HG02610 (cell line): ENCODE measurements around the gene ELK3.
A peak's percentile ranks its signal among the peaks of the same experiment; 100 is the strongest.

Experiments
- ATAC-seq: cut with Tn5 transposase; IDR thresholded peaks from one replicate; pipeline ENCODE4 v1.9.1; 2021; ENCODE audit warnings: mild to moderate bottlenecking, moderate library complexity; ENCODE audit not compliant: unreplicated experiment

ELK3 gene

DNA sequence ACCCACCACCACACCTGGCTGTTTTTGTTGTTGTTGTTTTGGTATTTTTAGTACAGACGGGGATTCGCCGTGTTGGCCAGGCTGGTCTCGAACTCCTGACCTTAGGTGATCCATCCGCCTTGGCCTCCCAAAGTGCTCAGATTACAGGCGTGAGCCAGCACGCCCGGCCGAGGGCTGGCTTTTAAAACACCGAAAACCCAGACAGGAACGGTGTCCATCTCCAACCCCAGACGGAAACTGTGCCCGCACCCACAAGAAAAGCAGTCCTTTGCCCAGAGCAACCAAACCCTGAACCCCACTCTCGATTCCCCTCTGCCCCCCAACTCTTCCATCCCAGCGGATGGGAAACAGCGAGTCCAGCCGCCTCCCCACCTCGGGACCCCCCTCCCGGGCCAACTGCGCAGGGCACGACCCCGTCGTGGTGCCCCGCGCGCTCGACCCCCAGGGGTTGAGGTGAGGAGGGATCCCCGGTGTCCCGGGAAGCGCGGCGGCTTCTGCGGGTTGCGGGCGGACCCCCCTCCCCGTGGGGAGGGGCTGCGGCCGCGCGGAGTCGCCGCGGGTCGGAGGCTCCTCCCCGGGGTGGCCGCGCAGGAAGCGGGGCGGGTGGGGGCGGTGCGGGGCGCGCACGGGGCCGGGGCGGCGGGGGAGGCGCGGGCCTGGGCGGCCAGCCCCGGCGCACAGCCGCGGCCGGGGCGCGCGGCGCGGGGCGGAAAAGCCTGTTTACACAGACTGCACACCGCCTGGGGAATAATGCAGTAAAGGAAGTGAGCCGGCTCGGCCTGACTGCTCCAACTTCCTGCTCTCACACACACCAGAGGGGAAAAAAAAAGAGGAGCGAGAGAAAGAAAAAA, at the start of gene ELK3:
Gene ELK3 (plus strand): TSS at position 651 of the 851 bp plus-strand sequence.
- peak; percentile 49 for ATAC-seq

DNA sequence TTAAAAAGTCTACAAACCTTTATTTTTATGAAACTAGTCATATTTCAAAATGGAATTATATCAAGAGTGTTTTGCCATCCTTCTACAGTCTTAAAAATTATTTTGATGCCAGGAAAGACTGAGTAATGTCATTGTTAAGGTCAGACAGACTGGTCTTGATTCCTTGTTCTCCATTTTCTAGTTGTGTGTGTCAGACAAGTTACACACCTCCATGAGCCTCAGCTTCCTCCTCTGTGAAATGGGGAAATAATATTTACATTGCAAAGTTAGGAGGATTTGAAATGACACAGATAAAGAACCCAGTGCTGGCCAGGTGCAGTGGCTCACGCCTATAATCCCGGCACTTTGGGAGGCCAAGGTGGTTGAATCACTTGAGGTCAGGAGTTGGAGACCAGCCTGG, 47.4 kb upstream of the ELK3 start:
- no peak for ATAC-seq

DNA sequence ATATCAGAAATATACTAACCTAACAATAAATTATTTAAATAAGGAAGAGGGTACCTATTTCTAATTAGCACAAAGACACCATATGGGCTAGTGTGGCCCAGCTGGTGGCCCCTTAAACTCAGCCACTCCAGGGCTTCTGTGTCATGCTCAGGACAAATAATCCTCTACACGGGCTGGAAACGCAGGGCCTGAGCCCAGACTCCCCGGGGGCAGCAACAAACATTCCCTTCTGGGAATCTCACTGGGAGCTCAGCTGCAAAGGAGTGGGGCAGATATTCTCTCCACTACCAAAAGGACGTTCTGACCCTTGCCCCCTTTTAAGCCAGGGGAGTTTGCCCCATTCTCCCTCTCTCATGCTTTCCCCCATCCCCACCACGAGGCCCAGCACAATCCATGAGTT, 43.7 kb upstream of the ELK3 start:
- ATAC-seq, result no peak

DNA sequence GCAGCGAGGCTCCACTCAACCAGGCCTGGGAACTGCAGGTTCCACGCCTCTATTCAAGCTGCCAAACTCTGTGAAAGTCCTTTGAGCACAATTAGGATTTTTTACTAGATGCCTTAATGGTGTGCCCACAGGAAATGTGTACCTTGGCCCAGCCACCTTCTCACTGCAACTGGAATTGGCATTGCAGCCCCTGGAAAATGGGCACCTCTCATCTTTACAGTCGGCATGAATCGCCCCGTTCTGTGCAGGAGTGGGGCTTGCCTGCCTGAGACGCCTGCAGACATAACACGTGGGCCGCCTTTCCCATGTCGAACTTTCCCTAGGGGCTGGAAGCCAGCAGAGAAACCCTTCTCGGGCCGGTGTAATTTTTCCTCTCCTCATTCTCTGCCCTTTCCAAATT, 42.0 kb upstream of the ELK3 start:
- ATAC-seq, result no peak

DNA sequence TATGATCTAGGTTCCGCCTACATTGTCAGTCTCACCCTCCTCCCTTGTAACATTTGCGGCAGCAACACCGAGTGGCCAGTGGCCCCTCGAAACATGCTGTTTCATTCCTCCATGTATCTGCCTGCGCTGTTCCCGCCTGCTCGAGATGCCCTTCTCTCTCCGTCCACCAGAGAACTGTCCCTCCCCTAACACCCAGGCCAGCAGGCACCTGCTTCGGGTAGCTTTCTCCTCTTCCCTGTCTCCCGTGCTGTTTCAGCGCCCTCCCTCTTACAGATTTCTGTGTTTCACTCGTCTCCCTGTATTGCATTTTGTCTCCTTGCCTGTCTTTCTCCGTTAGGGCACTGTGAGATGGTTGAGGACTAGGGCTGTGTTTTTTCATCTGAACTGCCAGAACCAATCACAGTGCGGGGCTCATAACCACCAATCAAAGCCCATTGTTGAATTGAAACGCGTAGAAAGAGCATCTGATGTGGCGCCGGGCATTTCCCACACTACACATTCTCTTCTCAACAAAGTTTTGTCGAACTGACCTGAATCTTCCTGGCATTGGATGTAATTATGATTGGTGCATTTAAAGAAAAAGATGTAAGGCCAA, 40.9 kb upstream of the ELK3 start:
- ATAC-seq, result no peak

DNA sequence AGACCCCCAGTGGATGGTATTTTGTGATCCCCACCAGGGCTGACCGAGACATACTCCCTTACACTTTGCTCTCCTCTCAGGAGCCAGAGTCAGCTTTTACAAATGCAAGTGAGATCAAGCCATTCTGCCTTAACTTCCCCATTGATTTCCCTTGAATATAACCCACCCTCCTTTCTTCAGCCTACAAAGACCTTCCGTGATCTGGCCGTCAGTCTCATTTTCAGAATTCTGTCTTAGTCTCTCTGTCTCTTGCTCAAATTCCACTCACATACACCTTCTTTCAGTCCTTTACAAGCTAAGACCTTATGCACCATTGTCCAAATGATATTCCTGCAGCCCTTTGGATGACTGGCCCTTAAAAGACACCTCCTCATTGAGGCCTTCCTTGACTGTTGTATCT, 39.0 kb upstream of the ELK3 start:
- ATAC-seq, result no peak

DNA sequence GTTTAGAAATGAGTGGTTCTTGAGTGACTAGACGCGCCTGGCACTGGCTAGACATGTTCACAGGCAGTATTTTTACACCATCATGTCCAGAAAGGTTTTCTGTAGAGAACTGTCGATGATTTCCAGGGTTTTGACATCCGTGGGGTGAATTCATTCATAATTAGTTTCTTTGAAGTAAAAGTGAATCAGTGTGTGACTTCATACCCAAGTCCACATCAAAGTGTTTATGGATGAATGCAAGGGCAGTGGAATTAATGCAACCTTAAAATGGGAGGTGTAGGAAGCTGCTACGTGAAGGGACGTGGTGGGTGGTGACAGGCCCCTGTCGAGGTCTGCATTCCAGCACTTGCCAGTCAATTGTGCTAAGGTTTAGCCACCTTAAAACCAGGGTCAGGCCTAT, 38.4 kb upstream of the ELK3 start:
- no peak for ATAC-seq

DNA sequence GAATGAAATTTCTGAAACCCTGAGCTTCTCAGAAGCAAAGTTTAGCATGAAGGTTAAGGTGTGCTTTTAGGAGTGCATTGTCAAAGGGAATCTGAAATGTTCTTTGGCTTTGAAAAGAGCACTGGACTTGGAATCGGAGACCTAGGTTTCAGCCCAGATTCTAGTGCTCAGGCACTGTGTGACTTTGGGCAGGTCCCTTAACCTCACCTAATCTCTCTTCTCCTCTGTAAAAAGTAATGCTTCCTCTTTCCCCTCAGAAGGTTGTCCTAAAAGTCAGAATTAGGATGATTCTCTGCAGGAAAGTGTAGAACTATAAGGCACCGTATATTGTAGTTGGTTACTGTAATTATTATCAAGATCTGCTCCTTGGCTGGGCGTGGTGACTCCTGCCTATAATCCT, 38.0 kb upstream of the ELK3 start:
- ATAC-seq, result no peak

DNA sequence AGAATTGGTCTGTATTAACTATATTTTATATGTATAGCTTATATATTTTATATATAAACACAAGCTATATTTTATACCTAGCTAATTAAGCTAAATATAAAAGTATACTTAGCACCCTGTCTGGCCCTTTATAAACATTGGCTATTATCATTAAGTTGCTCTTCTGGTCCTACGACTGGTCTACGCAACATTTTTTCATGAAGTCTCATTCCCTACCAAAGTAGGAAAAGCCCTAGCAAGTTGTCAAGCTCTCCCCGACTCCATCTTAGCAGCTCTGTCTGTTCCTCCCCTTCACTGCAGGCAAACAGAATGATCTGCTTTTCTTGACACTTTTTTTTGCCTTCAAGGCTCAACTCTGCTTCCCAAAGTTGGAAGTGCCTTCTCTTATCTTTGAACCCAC, 36.7 kb upstream of the ELK3 start:
- ATAC-seq, result no peak

DNA sequence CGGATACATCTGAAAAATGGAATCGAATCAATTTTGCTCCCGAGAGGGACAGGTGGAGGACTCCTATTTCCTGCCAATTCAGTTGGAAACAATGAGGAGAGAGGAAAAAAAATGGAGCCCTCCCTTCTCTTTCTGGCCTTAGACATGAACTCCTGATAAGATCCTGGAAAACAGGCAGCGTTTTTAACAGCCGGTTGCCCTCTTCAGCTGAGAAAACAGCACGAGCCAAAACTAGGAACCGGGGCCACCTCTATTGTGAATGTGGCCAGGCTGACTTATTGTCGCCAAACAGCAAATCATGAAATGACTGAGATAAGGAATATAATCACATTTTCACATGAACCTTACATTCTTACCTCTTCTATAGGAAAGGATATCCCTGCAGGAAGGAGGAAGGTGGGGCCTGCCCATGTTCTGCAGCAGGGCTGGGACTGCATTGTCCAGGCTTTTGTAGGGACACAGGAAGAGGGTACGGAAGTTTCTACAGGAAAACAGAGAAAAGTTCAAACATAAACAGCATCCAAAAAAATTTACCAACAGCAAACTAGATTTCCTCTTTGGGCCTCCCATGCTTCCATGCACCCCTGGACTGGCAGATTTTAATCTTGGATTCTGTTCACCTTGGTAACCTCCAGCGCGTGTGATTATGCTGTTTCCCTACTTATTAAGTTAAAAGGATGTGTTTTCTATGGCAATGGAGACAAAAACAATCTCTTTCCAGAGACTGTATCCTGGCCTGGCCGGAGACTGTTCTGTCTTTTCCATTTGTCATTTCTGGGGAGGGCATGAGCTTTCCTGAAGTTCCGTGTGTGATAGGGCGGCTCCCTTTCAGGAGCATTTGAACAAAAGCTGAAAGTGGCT, 29.0 kb upstream of the ELK3 start:
- ATAC-seq, result no peak

DNA sequence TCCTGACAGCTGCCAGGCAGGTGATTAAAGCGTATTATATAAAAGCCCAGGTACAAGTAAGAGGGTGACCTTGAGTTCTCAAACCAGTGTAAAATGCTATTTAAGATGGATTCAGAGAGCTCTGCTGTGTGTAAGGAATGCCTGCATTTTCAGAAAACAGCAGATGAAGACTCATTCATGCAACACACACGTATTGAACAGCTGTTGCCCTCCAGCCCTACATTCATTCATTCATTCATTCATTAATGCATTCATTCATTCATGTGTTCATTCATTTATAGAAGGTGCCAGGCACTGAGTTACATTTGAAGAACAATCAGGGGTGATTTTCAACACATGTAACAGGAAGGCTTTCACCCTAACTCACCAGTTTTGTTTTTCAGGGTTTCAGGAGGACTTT, 27.4 kb upstream of the ELK3 start:
- ATAC-seq, result no peak

DNA sequence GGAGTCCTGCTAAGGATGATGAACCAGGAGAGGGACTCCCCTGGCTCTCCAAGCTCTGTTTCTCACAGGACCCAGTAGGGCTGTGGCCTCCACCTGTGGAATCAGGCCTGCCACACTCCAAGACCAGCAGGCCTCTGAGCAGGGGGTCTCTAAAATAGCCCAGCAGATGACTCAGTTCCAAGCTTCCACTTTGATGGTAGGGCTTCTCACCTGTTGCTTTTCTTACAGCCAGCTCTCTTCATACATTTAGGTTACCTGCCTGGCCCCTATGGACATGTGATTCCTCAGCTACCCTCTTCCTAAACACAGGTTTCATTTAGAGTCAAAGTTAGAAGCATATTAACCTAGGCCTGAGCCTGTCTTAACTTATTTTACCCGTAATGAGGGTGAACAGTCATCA, 26.7 kb upstream of the ELK3 start:
- ATAC-seq, result no peak

DNA sequence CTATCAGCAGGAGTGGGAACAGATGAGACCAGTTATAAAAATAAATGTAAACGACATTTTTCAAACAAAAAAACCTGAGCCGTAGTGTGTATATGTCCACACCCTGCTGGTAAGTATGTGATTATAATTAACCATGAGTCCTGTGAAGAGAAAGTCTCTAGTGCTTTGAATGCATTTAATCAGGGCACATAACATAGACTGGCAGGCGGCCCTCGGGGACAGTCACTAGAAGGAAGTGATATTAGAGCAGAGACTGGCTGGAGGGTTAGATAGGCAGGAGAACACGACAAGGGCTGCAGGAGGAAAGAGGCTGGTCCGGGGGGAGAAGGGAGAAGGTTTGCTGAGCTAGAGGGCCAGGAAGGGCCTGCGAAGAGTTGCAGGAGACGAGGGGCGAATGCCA, 23.8 kb upstream of the ELK3 start:
- no peak for ATAC-seq

DNA sequence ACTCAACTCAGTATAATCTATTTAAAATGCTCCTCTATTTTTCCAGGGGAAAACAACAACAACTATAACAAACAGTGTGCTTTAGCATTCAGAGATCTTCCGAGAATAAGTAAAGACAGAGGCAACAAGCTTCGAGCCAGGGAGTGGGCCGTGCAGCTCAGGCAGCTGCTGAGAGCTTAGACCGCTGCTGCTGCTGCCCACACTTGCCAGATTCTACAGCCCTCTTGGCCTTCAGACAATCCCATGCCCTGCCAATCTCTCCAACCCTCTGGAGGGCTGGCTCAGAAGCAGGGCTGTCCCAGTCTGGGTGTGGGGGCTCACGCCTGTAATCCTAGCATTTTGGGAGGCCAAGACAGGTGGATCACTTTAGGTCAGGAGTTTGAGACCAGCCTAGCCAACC, 23.4 kb upstream of the ELK3 start:
- no peak for ATAC-seq

DNA sequence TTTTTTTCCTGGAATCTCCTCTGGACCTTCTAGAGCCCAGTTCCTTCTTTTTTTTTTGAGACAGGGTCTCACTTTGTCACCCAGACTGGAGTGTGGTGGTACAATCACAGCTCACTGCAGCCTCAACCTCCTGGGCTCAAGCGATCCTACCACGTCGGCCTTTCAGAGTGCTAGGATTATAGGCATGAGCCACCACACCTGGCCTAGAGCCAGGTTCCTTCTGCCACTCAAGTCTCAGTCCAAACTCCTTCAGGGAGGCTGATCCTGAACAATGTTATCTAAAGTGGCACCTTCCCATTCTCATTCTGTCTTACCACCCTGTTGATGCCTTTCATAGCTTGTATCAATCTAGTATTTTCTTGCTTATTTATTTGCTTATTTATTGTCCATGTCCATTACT, 22.3 kb upstream of the ELK3 start:
- ATAC-seq, result no peak

DNA sequence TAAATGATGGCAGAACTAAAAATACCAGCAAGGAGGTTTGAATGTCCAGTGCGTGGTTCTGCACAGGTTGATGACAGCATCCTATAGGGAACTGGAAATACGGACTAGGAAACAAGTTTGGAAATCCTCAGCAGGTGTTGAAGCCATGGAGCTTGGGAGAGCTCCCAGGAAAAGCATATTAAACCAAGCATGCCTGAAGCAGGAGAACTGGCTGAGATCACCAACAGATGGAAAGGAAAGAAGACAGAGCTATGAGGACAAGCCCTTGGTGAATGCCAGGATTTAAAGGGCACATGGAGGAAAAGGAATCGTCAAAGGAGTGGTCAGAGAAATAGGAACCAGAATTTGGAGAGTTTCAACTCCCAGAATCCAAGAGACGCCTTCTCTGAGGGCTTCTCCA, 21.2 kb upstream of the ELK3 start:
- ATAC-seq, result no peak

DNA sequence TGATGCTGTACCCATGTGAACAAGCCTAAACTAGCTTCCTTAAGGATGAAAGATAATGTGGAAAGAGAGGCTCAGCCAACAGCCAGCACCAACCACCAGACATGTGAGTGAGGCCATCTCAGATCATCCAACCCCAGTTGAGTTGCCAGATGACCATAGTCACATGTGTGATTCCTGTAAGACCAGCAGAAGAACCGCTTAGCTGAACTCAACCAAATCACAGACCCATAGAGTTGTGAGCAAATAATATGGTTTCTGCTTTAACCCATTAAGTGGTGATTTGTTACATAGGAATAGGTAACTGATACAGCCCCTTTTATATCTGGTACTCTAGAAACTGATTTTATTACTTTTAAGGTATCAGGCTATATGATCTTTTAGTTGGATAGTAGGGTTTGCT, 17.6 kb upstream of the ELK3 start:
- ATAC-seq, result no peak

DNA sequence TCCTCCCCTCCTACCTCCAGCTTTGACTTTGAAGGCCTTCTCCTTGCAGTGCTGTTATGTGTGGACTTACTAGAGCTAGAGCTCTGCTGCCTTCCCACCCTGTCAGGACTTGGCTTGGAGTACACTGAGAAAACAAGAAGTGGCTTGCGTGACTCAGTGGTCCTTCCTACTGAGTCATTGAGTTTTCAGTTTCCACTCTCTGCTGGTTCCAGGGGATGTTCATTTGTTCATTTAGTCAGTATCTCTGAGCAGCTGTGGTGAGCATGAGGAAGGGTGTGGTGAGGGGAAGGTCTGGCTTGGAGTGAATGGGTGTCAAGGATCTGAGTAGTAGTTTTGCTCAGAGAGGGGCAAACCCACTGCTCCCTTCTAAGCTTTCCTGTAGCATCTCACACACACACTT, 17.2 kb upstream of the ELK3 start:
- ATAC-seq, result peak; percentile 92

DNA sequence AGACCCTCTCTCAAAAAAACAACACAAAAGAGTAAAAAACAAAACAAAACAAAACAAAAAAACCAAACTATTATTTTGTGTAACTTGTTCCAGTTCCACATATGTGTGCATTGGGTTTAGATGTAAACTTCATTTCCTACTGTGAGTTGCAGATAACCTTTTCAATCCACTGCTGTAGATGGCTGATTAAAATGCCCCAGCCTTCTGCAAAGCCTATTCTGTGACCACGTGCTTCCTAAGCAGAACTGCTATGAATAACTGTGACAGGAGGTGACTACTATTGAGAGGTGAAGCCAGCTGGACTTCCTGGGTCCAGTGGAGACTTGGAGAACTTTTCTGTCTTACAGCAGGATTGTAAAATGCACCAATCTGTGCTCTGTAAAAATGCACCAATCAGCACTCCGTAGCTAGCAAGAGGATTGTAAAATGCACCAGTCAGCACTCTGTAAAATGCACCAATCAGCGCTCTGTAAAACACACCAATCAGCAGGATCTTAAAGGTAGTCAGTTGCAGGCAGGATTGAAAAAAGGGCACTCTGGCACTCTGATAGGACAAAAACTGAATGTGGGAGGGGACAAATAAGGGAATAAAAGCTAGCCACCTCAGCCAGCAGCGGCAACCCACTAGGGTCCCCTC, 10.3 kb upstream of the ELK3 start:
- ATAC-seq, result no peak

DNA sequence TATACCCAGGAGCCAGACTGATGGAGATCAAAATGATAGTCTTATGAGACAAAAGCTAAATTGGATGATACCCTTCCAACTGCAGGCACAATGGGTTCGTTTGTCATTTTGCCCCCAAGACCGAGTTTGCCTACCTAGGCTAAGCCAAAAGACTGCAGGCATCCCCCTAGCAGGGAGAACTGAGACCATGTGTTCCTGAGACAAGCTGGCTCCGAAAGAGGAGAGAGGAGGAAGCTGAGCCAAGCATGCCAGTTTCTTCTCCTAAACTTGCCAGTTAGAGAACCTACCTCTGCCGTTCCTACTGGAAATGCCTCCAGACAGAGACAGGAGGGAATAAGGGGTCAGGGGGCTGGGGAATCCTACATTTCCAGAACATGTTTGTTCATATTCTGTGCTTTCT, 8.3 kb upstream of the ELK3 start:
- ATAC-seq, result no peak

DNA sequence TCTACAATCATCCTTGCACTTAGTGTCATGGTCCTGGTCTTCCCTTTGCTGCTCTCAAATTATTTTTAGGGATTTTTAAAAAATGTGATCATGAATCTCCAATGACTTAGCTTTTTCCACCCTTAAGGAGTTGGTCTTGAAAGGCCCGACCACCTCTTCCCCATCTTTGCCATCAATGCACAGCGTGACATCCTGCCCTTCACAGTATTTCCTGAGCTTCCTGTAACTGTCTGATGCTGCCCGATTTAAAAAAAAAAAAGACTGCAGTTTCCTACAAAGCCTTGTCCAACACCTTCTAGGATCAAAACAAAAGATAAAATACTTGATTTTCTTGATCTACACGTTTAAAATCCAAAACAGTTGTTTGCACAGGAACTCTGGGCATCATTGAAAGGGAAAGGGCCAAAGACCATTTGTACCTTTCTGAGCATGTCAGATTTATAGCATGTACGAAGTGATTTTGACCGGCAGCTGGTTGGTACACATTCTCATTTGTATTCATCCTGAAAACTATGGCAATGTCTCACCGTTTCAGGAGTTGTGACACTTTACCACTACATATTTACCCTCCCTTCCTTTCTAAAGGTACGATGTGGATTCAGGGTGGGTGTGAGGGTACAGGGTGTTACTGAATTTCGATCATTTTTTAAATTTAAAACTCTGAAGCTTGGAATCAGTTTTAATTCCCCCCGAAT, 7.4 kb upstream of the ELK3 start:
- no peak for ATAC-seq
